GM12891 (cell line): Measurements from ENCODE around the gene ANKHD1.

Experiments used
- POLR2A ChIP-seq: IDR thresholded peaks from 2 replicates; pipeline ENCODE4 v1.6.1; 2011; ENCODE audit warnings: low read depth, low read length, control low read depth
- POLR2AphosphoS5 ChIP-seq: IDR thresholded peaks from 2 replicates; pipeline ENCODE4 v1.6.1; 2011; ENCODE audit warnings: low read depth, low read length, control low read depth
- SPI1 ChIP-seq: IDR thresholded peaks from 2 replicates; pipeline ENCODE4 v1.6.1; 2011; ENCODE audit warnings: low read depth, low read length, control low read depth
- TAF1 ChIP-seq: IDR thresholded peaks from 2 replicates; pipeline ENCODE4 v1.6.1; 2011; ENCODE audit warnings: low read depth, low read length, control low read depth

DNA sequence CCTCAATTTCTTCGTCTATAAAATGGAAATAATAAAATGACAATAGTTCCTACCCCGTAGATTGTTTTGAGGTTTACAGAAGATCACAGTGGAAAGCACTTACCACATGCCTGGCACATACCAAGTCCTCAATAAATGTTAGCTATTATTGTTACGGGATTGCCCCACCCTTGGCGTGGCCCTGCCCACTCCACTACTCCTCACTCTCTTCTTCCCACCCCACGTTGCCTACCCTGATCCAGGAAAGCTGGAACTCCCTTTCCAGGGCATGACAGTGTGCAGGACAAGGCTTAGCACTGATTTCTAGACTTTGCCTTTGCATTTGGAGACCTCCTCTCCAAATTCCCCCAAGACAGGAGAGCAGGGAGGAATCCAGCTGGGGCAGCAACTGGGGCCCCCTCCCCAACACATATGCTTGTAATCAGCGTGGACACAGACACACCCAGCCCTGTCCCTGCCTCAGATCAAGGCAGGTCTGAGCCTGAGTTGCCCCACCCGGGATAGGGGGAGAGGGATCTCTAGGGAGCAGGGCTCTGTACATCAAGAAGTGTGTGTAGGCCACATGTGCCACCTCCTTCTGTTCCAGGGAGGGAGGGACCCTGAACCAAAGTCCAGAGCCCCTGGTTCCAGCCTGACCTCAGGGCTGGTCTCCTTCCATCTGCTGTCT is 34.9 kb upstream of the ANKHD1 start:
- no peak for TF ChIP-seq POLR2AphosphoS5
- TF ChIP-seq TAF1: no peak
- no peak for TF ChIP-seq POLR2A
- TF ChIP-seq SPI1: no peak
